ENCODE data around the gene CAMSAP2. TPM values are rescaled to one million over a fixed set of nuclear protein-coding genes. Genes with fewer than 3 reads are reported as not detected.

CAMSAP2 gene
- total RNA-seq, 2 donors from 2014 or later: 22.1 to 22.2 TPM

- 45 to 79% methylated on average over 2 to 10 of the region's 10 CpGs for WGBS, 2 experiments (ENCODE audit: insufficient coverage in 1 of 2, insufficient read length in 1 of 2)
- H3K4me1 Mint-ChIP-seq: peaks cover 52% of the 10 kb centered on the region
Observed at GRCh38 chr1:200896531-200897196, 158.0 kb downstream of the CAMSAP2 start.

DNA sequence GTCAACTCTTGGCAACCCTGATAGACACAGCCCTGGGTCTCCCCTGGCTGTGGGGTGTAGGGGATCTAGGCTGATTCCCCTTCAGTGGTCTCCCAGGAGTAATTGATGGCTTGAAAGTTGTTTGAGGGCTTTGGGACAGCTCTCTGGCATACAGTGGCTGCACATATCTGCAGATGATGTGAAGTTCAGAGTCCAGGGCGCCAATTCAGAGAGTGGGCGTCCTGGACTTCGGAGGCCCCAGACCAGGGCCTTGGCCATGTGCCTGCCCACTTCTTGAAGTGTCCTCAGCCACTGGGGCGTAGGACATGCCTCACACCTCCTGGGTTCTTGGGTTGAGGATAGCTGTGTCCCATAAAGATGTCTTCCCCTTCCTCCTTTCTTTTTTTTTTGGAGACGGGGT lies 158.6 kb downstream of the CAMSAP2 start:
- no peak for DNase-seq
- H3K27ac Mint-ChIP-seq: peak overlapping the region; percentile 58

More at GRCh38 chr1:200896531-200897196, 158.0 kb downstream of the CAMSAP2 start:
- Mint-ChIP-seq H3K36me3 (ENCODE audit: low read depth) (peaks cover 35% of the 10 kb centered on the region), H3K4me3 (peak overlapping the region; percentile 93), H3K9me3 (no peaks in the 10 kb centered on the region), H3K27me3 (ENCODE audit: insufficient read depth) (no peaks in the 10 kb centered on the region), H3K27ac (peak overlapping the region; percentile 88)
- peak; percentile 56 for DNase-seq
- peaks cover 16% of the 10 kb centered on the region for H3K36me3 ChIP-seq (ENCODE audit: control insufficient read depth, insufficient read depth, low read length)
- no peaks in the 10 kb centered on the region for H3K27me3 ChIP-seq (ENCODE audit: control insufficient read depth, insufficient read depth, low read length, poor library complexity, severe bottlenecking)
- H3K4me1 ChIP-seq (ENCODE audit: control insufficient read depth, insufficient read depth, low read length): peaks cover 44% of the 10 kb centered on the region
- H3K27ac ChIP-seq (ENCODE audit: low read depth, low read length): no peak overlapping the region
- H3K9me3 ChIP-seq (ENCODE audit: control insufficient read depth, low read length): no peaks in the 10 kb centered on the region
- H3K4me3 ChIP-seq (ENCODE audit: low read length): no peak overlapping the region
- TF ChIP-seq, protein P1, sequence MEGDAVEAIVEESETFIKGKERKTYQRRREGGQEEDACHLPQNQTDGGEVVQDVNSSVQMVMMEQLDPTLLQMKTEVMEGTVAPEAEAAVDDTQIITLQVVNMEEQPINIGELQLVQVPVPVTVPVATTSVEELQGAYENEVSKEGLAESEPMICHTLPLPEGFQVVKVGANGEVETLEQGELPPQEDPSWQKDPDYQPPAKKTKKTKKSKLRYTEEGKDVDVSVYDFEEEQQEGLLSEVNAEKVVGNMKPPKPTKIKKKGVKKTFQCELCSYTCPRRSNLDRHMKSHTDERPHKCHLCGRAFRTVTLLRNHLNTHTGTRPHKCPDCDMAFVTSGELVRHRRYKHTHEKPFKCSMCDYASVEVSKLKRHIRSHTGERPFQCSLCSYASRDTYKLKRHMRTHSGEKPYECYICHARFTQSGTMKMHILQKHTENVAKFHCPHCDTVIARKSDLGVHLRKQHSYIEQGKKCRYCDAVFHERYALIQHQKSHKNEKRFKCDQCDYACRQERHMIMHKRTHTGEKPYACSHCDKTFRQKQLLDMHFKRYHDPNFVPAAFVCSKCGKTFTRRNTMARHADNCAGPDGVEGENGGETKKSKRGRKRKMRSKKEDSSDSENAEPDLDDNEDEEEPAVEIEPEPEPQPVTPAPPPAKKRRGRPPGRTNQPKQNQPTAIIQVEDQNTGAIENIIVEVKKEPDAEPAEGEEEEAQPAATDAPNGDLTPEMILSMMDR (conservative IDR thresholded peaks at IDR 0.05): no peak
- H3K9ac ChIP-seq (ENCODE audit: extremely low read depth, low read length, poor library complexity, severe bottlenecking): peak overlapping the region; percentile 3

DNA sequence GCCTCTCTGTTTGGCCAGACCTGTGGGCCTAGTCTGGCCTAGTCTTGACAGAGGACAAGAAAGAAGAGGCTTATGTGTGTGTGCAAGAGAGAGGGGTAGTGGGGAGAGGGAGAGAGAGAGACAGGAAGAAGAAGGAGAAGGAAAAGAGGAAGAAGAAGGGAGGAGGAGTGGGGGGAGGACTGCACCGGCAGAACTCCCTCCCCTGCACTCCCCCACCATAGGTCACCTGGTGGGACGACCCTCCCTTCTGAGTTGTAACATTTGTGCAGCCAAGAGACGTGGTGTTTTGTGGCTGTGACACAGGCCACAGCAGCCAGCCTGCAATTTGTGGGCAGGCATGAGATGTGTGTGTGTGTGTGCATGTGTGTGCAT lies 160.3 kb downstream of the CAMSAP2 start:
- peaks cover 30% of the 10 kb centered on the region for H3K36me3 ChIP-seq (ENCODE audit: control insufficient read depth, insufficient read depth, low read length)
- peaks cover 30% of the 10 kb centered on the region for H3K4me1 ChIP-seq (ENCODE audit: control insufficient read depth, insufficient read depth, low read length)
- H3K9me3 ChIP-seq (ENCODE audit: control insufficient read depth, low read length): no peaks in the 10 kb centered on the region
- Mint-ChIP-seq H3K4me1 (peaks cover 38% of the 10 kb centered on the region), H3K27ac (peak overlapping the region; percentile 39), H3K4me3 (no peak overlapping the region), H3K36me3 (ENCODE audit: low read depth) (peaks cover 54% of the 10 kb centered on the region), H3K27me3 (ENCODE audit: insufficient read depth) (no peaks in the 10 kb centered on the region), H3K9me3 (no peaks in the 10 kb centered on the region)
- TF ChIP-seq, protein P1 (conservative IDR thresholded peaks at IDR 0.05): no peak
- 93% methylated on average over 3 of the region's 3 CpGs; no CpG with 5 or more reads in 1 of the 2 experiments for WGBS, 2 experiments (ENCODE audit: insufficient coverage in 1 of 2, insufficient read length in 1 of 2)
- DNase-seq: no peak
- no peaks in the 10 kb centered on the region for H3K27me3 ChIP-seq (ENCODE audit: control insufficient read depth, insufficient read depth, low read length, poor library complexity, severe bottlenecking)
- H3K9ac ChIP-seq (ENCODE audit: extremely low read depth, low read length, poor library complexity, severe bottlenecking): no peak overlapping the region
- no peak overlapping the region for H3K4me3 ChIP-seq (ENCODE audit: low read length)
- no peak overlapping the region for H3K27ac ChIP-seq (ENCODE audit: low read depth, low read length)

More for the DNA sequence above, 158.6 kb downstream of the CAMSAP2 start:
- no peak overlapping the region for H3K9ac ChIP-seq (ENCODE audit: extremely low read depth, low read length, poor library complexity, severe bottlenecking)
- H3K9me3 ChIP-seq (ENCODE audit: control insufficient read depth, low read length): no peaks in the 10 kb centered on the region
- Mint-ChIP-seq H3K4me1 (peaks cover 52% of the 10 kb centered on the region), H3K36me3 (ENCODE audit: low read depth) (peaks cover 41% of the 10 kb centered on the region), H3K4me3 (no peak overlapping the region), H3K9me3 (no peaks in the 10 kb centered on the region), H3K27me3 (ENCODE audit: insufficient read depth) (no peaks in the 10 kb centered on the region)
- H3K27ac ChIP-seq (ENCODE audit: low read depth, low read length): no peak overlapping the region
- no peaks in the 10 kb centered on the region for H3K27me3 ChIP-seq (ENCODE audit: control insufficient read depth, insufficient read depth, low read length, poor library complexity, severe bottlenecking)
- WGBS, 2 experiments (ENCODE audit: insufficient coverage in 1 of 2, insufficient read length in 1 of 2): 83 to 93% methylated on average over 3 to 5 of the region's 5 CpGs
- H3K4me3 ChIP-seq (ENCODE audit: low read length): no peak overlapping the region
- peaks cover 44% of the 10 kb centered on the region for H3K4me1 ChIP-seq (ENCODE audit: control insufficient read depth, insufficient read depth, low read length)
- TF ChIP-seq, protein P1 (conservative IDR thresholded peaks at IDR 0.05): no peak
- peaks cover 21% of the 10 kb centered on the region for H3K36me3 ChIP-seq (ENCODE audit: control insufficient read depth, insufficient read depth, low read length)
